Measurements from ENCODE around the gene ZNF684. TPM values are rescaled to one million over a fixed set of nuclear protein-coding genes. Genes with fewer than 3 reads are reported as not detected.

Gene ZNF684
- total and polyA plus RNA-seq, 2 experiments from 2014 or later, result 7.6 to 8.9 TPM

GRCh38 chr1:40588586-40588985, 57.1 kb downstream of the ZNF684 start:
- TF ChIP-seq EZH2phosphoT487 (IDR thresholded peaks at IDR 0.05; ENCODE audit: unreplicated experiment) (no peak), ZNF114 (CRISPR knock-in tag; IDR thresholded peaks at IDR 0.05) (no peak), REST (IDR thresholded peaks at IDR 0.05; ENCODE audit: unreplicated experiment) (no peak), ZNF331 (CRISPR knock-in tag; IDR thresholded peaks at IDR 0.05; ENCODE audit: low read depth) (no peak)
- Histone ChIP-seq H3F3A (replicated peaks; ENCODE audit: low read depth) (no peaks in the 10 kb centered on the region), H3K36me3 (ENCODE audit: insufficient read depth) (no peaks in the 10 kb centered on the region), H3K4me3 (no peak overlapping the region), H3K27ac (ENCODE audit: low read depth) (no peak overlapping the region), H3K79me2 (replicated peaks; ENCODE audit: insufficient read depth) (no peaks in the 10 kb centered on the region), H3K27me3 (ENCODE audit: insufficient read depth) (no peaks in the 10 kb centered on the region), H4K20me1 (replicated peaks; ENCODE audit: insufficient read depth) (no peaks in the 10 kb centered on the region), H3K4me1 (ENCODE audit: insufficient read depth) (no peaks in the 10 kb centered on the region), H2AFZ (no peak overlapping the region), H3K9me2 (ENCODE audit: insufficient read depth) (no peaks in the 10 kb centered on the region), H3K4me2 (no peak overlapping the region)
- Mint-ChIP-seq H3K4me3 (no peak overlapping the region), H3K27ac (no peak overlapping the region), H3K27me3 (ENCODE audit: insufficient read depth, low read depth, poor library complexity) (peaks cover 4% of the 10 kb centered on the region), H3K36me3 (ENCODE audit: low read depth) (no peaks in the 10 kb centered on the region), H3K4me1 (no peaks in the 10 kb centered on the region; the same call in 2 of the 3 replicates), H3K9me3 (no peaks in the 10 kb centered on the region)
- DNase-seq (ENCODE audit: low spot score) (no peak), ATAC-seq (no peak)

GRCh38 chr1:40592107-40592803, 60.8 kb downstream of the ZNF684 start:
- H3K4me1 ChIP-seq (ENCODE audit: insufficient read depth), result no peaks in the 10 kb centered on the region
- H3K4me1 Mint-ChIP-seq, result no peaks in the 10 kb centered on the region; the same call in 2 of the 3 replicates
- H3K27me3 ChIP-seq (ENCODE audit: insufficient read depth), result no peaks in the 10 kb centered on the region
- no peaks in the 10 kb centered on the region for H3K27me3 Mint-ChIP-seq (ENCODE audit: insufficient read depth, low read depth, poor library complexity)
- no peaks in the 10 kb centered on the region for H3F3A ChIP-seq (replicated peaks; ENCODE audit: low read depth)
- no peaks in the 10 kb centered on the region for H4K20me1 ChIP-seq (replicated peaks; ENCODE audit: insufficient read depth)
- ATAC-seq (peak; percentile 89), DNase-seq (ENCODE audit: low spot score) (peak; percentile 61)
- peaks cover 12% of the 10 kb centered on the region; the same call in 2 of the 3 replicates for H3K9me3 Mint-ChIP-seq
- no peaks in the 10 kb centered on the region; the same call in 1 of the 2 replicates for H3K36me3 ChIP-seq (ENCODE audit: insufficient read depth)
- H3K79me2 ChIP-seq (replicated peaks; ENCODE audit: insufficient read depth), result no peaks in the 10 kb centered on the region
- TF ChIP-seq NANOG (IDR thresholded peaks at IDR 0.05; ENCODE audit: borderline replicate concordance), result no peak
- TF ChIP-seq JUNB (IDR thresholded peaks at IDR 0.05; ENCODE audit: unreplicated experiment), result no peak
- no peak for TF ChIP-seq CREB1 (CRISPR knock-in tag; IDR thresholded peaks at IDR 0.05; ENCODE audit: low read depth)
- TF ChIP-seq EZH2 (IDR thresholded peaks at IDR 0.05; ENCODE audit: low read depth, unreplicated experiment), result no peak
- peak; percentile 48 to 67 for TF ChIP-seq CTCF (conservative IDR thresholded peaks at IDR 0.05; ENCODE audit: low read depth in 2 of 2)
- no peak for TF ChIP-seq POLR2AphosphoS5 (IDR thresholded peaks at IDR 0.05; ENCODE audit: low read depth)
- no peak for TF ChIP-seq ZNF331 (CRISPR knock-in tag; IDR thresholded peaks at IDR 0.05; ENCODE audit: low read depth)
- no peak for TF ChIP-seq ZNF114 (CRISPR knock-in tag; IDR thresholded peaks at IDR 0.05)
- H2AFZ ChIP-seq, result no peak overlapping the region
- no peak overlapping the region for H3K4me3 ChIP-seq
- no peak overlapping the region for H3K4me2 ChIP-seq
- peaks cover 4% of the 10 kb centered on the region; the same call in 2 of the 3 replicates for H3K36me3 Mint-ChIP-seq (ENCODE audit: low read depth)
- H3K27ac Mint-ChIP-seq, result no peak overlapping the region
- H3K4me3 Mint-ChIP-seq, result no peak overlapping the region
- no peaks in the 10 kb centered on the region for H3K9me2 ChIP-seq (ENCODE audit: insufficient read depth)
- no peak overlapping the region for H3K27ac ChIP-seq (ENCODE audit: low read depth)
